GM23338 (cell line): ENCODE data around the gene EDA. TPM values are rescaled to one million over a fixed set of nuclear protein-coding genes. Genes with fewer than 3 reads are reported as not detected.

Experiments
- ATAC-seq: fragments of 200-7000 bp; cut with Tn5 transposase; 3 replicates; pipeline ENCODE4 v1.9.1; 2020
- DNase-seq: peaks from one replicate; pipeline ENCODE4 v3.0.0-alpha.2; 2015; ENCODE audit warnings: low spot score
- H2AFZ ChIP-seq: fragments of 200-600 bp; sonication (generic); 2 replicates; pipeline ENCODE4 v1.8.0; 2016; ENCODE audit warnings: antibody characterized with exemption, mild to moderate bottlenecking, moderate library complexity
- H3F3A ChIP-seq: fragments of 200-600 bp; sonication (generic); replicated peaks from 2 replicates; pipeline ENCODE4 v1.8.0; 2017; ENCODE audit warnings: antibody characterized with exemption, mixed run types, low read depth
- H3K27ac ChIP-seq: fragments of 200-600 bp; sonication (generic); 2 replicates; pipeline ENCODE4 v1.6.1; 2016; ENCODE audit warnings: low read depth
- H3K27me3 ChIP-seq: fragments of 200-600 bp; sonication (generic); 2 replicates; pipeline ENCODE4 v1.8.0; 2016; ENCODE audit warnings: mild to moderate bottlenecking, mixed run types, moderate library complexity; ENCODE audit not compliant: insufficient read depth
- H3K36me3 ChIP-seq: fragments of 200-600 bp; sonication (generic); 2 replicates; pipeline ENCODE4 v1.8.0; 2016; ENCODE audit warnings: mild to moderate bottlenecking; ENCODE audit not compliant: insufficient read depth
- H3K4me1 ChIP-seq: fragments of 200-600 bp; sonication (generic); 2 replicates; pipeline ENCODE4 v1.8.0; 2016; ENCODE audit warnings: mild to moderate bottlenecking, moderate library complexity; ENCODE audit not compliant: insufficient read depth
- H3K4me2 ChIP-seq: fragments of 200-600 bp; sonication (generic); 2 replicates; pipeline ENCODE4 v1.7.1; 2017; ENCODE audit warnings: mixed run types
- H3K4me3 ChIP-seq: fragments of 200-600 bp; sonication (generic); 2 replicates; pipeline ENCODE4 v1.6.1; 2016; ENCODE audit warnings: mixed run types
- H3K79me2 ChIP-seq: fragments of 200-600 bp; sonication (generic); replicated peaks from 2 replicates; pipeline ENCODE4 v1.8.0; 2017; ENCODE audit warnings: mild to moderate bottlenecking; ENCODE audit not compliant: insufficient read depth
- H3K9me2 ChIP-seq: fragments of 200-600 bp; sonication (generic); 2 replicates; pipeline ENCODE4 v1.8.0; 2017; ENCODE audit not compliant: insufficient read depth
- H4K20me1 ChIP-seq: fragments of 200-600 bp; sonication (generic); replicated peaks from 2 replicates; pipeline ENCODE4 v1.8.0; 2017; ENCODE audit warnings: mild to moderate bottlenecking; ENCODE audit not compliant: insufficient read depth
- H3K27ac Mint-ChIP-seq: 2 replicates; pipeline ENCODE4 v1.8.0; 2020; ENCODE audit warnings: inconsistent platforms, mild to moderate bottlenecking, moderate library complexity, mixed read lengths
- H3K27me3 Mint-ChIP-seq: 3 replicates; pipeline ENCODE4 v1.8.0; 2022; ENCODE audit warnings: low read depth, mild to moderate bottlenecking, moderate library complexity, mixed read lengths, inconsistent platforms; ENCODE audit not compliant: insufficient read depth, poor library complexity
- H3K36me3 Mint-ChIP-seq: 3 replicates; pipeline ENCODE4 v1.8.0; 2021; ENCODE audit warnings: low read depth, mild to moderate bottlenecking, inconsistent platforms, moderate library complexity, mixed read lengths
- H3K4me1 Mint-ChIP-seq: 3 replicates; pipeline ENCODE4 v1.8.0; 2020; ENCODE audit warnings: mild to moderate bottlenecking, inconsistent platforms, mixed read lengths
- H3K4me3 Mint-ChIP-seq: 3 replicates; pipeline ENCODE4 v1.8.0; 2021; ENCODE audit warnings: moderate library complexity, mild to moderate bottlenecking, inconsistent platforms, mixed read lengths
- H3K9me3 Mint-ChIP-seq: 3 replicates; pipeline ENCODE4 v1.8.0; 2020; ENCODE audit warnings: moderate library complexity, mild to moderate bottlenecking, inconsistent platforms, mixed read lengths
- CREB1 ChIP-seq: fragments of 250-450 bp; sonication (Bioruptor Pico); IDR thresholded peaks from 2 replicates; pipeline ENCODE4 v1.5.0; 2020; ENCODE audit warnings: low read depth, mild to moderate bottlenecking, moderate library complexity
- EZH2 ChIP-seq: fragments of 200-600 bp; sonication (generic); IDR thresholded peaks from one replicate; pipeline ENCODE4 v1.8.0; 2017; ENCODE audit warnings: antibody characterized with exemption, mild to moderate bottlenecking, low read depth; ENCODE audit not compliant: unreplicated experiment
- EZH2phosphoT487 ChIP-seq: fragments of 200-600 bp; sonication (generic); IDR thresholded peaks from one replicate; pipeline ENCODE4 v1.8.1; 2018; ENCODE audit warnings: antibody characterized with exemption; ENCODE audit not compliant: unreplicated experiment
- NANOG ChIP-seq: IDR thresholded peaks from 2 replicates; pipeline ENCODE4 v1.6.1; 2016; ENCODE audit warnings: antibody characterized with exemption, borderline replicate concordance
- polyA plus RNA-seq: library from polyadenylated mRNA; unstranded; fragments of >200 nt; fragmentation: Nextera tagmentation; extraction: Ambion mirVana; gene quantifications from 2 replicates; pipeline ENCODE4 v1.2.1, GENCODE V29; 2016
- total RNA-seq: library from RNA; depleted of rRNA; stranded (reverse); fragments of >200 nt; shearing (Covaris generic); gene quantifications from 2 replicates; pipeline ENCODE4 v1.2.3, GENCODE V29; 2014
- TF ChIP-seq, protein P1 (sequence below), 2 experiments: fragments of 200-600 bp in 1 of 2; sonication (generic) in 1 of 2; conservative IDR thresholded peaks; 2 replicates each; pipeline versions ENCODE4 v1.5.1 to v1.6.1; 2016 to 2017; ENCODE audit warnings: antibody characterized with exemption in 2 of 2, low read depth in 2 of 2, mild to moderate bottlenecking in 2 of 2, moderate library complexity in 1 of 2
- TF ChIP-seq, protein P2 (sequence below): IDR thresholded peaks from one replicate; pipeline ENCODE4 v1.6.1; 2018; ENCODE audit warnings: antibody characterized with exemption; ENCODE audit not compliant: unreplicated experiment
- TF ChIP-seq, protein P3 (sequence below): fragments of 250-450 bp; sonication (Bioruptor Pico); IDR thresholded peaks from 2 replicates; pipeline ENCODE4 v1.5.0; 2020; ENCODE audit warnings: mild to moderate bottlenecking, moderate library complexity
- TF ChIP-seq, protein P4 (sequence below): IDR thresholded peaks from 2 replicates; pipeline ENCODE4 v1.6.1; 2016; ENCODE audit warnings: antibody characterized with exemption

The EDA gene
- total and polyA plus RNA-seq, 2 experiments from 2014 or later: 6.6 to 19.6 TPM

DNA sequence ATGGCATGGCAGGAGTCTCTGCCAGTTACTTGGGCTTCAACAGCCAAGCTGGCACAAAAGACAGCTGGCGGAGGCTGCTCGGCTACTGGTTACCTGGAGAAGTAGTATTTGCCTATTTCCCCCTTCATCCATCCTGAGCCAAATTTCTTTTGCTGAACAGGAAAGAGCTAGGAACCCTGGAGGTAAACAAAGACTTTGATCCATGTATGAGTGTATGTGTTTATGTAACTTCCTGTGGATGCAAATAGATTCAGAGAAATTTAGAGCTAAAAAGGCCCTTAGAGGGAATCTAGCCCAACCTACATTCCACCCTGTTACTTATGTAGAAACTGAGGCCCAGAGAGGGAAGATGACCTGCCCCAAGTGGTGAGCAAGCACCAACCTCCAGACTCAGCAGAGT is 422.6 kb downstream of the EDA start (continued):
- TF ChIP-seq, protein P1, sequence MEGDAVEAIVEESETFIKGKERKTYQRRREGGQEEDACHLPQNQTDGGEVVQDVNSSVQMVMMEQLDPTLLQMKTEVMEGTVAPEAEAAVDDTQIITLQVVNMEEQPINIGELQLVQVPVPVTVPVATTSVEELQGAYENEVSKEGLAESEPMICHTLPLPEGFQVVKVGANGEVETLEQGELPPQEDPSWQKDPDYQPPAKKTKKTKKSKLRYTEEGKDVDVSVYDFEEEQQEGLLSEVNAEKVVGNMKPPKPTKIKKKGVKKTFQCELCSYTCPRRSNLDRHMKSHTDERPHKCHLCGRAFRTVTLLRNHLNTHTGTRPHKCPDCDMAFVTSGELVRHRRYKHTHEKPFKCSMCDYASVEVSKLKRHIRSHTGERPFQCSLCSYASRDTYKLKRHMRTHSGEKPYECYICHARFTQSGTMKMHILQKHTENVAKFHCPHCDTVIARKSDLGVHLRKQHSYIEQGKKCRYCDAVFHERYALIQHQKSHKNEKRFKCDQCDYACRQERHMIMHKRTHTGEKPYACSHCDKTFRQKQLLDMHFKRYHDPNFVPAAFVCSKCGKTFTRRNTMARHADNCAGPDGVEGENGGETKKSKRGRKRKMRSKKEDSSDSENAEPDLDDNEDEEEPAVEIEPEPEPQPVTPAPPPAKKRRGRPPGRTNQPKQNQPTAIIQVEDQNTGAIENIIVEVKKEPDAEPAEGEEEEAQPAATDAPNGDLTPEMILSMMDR (conservative IDR thresholded peaks at IDR 0.05; ENCODE audit: low read depth in 2 of 2): no peak
- TF ChIP-seq, protein P2, sequence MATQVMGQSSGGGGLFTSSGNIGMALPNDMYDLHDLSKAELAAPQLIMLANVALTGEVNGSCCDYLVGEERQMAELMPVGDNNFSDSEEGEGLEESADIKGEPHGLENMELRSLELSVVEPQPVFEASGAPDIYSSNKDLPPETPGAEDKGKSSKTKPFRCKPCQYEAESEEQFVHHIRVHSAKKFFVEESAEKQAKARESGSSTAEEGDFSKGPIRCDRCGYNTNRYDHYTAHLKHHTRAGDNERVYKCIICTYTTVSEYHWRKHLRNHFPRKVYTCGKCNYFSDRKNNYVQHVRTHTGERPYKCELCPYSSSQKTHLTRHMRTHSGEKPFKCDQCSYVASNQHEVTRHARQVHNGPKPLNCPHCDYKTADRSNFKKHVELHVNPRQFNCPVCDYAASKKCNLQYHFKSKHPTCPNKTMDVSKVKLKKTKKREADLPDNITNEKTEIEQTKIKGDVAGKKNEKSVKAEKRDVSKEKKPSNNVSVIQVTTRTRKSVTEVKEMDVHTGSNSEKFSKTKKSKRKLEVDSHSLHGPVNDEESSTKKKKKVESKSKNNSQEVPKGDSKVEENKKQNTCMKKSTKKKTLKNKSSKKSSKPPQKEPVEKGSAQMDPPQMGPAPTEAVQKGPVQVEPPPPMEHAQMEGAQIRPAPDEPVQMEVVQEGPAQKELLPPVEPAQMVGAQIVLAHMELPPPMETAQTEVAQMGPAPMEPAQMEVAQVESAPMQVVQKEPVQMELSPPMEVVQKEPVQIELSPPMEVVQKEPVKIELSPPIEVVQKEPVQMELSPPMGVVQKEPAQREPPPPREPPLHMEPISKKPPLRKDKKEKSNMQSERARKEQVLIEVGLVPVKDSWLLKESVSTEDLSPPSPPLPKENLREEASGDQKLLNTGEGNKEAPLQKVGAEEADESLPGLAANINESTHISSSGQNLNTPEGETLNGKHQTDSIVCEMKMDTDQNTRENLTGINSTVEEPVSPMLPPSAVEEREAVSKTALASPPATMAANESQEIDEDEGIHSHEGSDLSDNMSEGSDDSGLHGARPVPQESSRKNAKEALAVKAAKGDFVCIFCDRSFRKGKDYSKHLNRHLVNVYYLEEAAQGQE: no peak
- TF ChIP-seq NANOG: no peak

DNA sequence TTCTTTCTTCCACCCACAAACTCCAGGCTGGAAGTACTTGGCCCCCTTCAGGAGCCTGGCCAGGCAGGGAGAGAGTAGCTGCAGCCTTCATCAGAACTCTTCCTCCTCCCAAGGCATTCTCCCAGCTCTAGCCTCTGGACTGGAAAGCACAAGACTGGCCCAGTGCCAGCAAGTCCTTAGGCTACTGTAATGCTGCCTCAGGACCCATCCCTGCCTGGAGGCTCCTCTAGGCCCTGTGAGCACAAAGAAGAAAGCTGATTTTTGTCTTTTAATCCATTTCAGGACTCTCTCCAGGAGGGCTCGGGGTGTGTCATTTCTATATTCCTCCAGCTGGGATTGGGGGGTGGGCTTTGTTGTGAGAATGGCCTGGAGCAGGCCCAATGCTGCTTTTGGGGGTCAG is 423.0 kb downstream of the EDA start:
- no peak overlapping the region for H3K4me3 ChIP-seq
- no peaks in the 10 kb centered on the region for H3K36me3 Mint-ChIP-seq
- no peak for DNase-seq
- no peaks in the 10 kb centered on the region for H3F3A ChIP-seq
- H3K27ac ChIP-seq: no peak overlapping the region
- no peaks in the 10 kb centered on the region for H3K27me3 ChIP-seq
- H2AFZ ChIP-seq: no peak overlapping the region
- no peak overlapping the region for H3K27ac Mint-ChIP-seq
- H3K4me2 ChIP-seq: no peak overlapping the region
- H4K20me1 ChIP-seq: no peaks in the 10 kb centered on the region
- no peak for ATAC-seq
- no peak overlapping the region for H3K4me3 Mint-ChIP-seq
- peaks cover 4% of the 10 kb centered on the region for H3K4me1 Mint-ChIP-seq
- no peaks in the 10 kb centered on the region for H3K9me3 Mint-ChIP-seq
- no peaks in the 10 kb centered on the region for H3K4me1 ChIP-seq
- H3K79me2 ChIP-seq: no peaks in the 10 kb centered on the region
- peaks cover 4% of the 10 kb centered on the region for H3K27me3 Mint-ChIP-seq
- H3K36me3 ChIP-seq: no peaks in the 10 kb centered on the region
- no peaks in the 10 kb centered on the region for H3K9me2 ChIP-seq
- TF ChIP-seq NANOG (no peak), EZH2 (no peak), EZH2phosphoT487 (no peak), CREB1 (CRISPR knock-in tag) (no peak)
- TF ChIP-seq, protein P3, sequence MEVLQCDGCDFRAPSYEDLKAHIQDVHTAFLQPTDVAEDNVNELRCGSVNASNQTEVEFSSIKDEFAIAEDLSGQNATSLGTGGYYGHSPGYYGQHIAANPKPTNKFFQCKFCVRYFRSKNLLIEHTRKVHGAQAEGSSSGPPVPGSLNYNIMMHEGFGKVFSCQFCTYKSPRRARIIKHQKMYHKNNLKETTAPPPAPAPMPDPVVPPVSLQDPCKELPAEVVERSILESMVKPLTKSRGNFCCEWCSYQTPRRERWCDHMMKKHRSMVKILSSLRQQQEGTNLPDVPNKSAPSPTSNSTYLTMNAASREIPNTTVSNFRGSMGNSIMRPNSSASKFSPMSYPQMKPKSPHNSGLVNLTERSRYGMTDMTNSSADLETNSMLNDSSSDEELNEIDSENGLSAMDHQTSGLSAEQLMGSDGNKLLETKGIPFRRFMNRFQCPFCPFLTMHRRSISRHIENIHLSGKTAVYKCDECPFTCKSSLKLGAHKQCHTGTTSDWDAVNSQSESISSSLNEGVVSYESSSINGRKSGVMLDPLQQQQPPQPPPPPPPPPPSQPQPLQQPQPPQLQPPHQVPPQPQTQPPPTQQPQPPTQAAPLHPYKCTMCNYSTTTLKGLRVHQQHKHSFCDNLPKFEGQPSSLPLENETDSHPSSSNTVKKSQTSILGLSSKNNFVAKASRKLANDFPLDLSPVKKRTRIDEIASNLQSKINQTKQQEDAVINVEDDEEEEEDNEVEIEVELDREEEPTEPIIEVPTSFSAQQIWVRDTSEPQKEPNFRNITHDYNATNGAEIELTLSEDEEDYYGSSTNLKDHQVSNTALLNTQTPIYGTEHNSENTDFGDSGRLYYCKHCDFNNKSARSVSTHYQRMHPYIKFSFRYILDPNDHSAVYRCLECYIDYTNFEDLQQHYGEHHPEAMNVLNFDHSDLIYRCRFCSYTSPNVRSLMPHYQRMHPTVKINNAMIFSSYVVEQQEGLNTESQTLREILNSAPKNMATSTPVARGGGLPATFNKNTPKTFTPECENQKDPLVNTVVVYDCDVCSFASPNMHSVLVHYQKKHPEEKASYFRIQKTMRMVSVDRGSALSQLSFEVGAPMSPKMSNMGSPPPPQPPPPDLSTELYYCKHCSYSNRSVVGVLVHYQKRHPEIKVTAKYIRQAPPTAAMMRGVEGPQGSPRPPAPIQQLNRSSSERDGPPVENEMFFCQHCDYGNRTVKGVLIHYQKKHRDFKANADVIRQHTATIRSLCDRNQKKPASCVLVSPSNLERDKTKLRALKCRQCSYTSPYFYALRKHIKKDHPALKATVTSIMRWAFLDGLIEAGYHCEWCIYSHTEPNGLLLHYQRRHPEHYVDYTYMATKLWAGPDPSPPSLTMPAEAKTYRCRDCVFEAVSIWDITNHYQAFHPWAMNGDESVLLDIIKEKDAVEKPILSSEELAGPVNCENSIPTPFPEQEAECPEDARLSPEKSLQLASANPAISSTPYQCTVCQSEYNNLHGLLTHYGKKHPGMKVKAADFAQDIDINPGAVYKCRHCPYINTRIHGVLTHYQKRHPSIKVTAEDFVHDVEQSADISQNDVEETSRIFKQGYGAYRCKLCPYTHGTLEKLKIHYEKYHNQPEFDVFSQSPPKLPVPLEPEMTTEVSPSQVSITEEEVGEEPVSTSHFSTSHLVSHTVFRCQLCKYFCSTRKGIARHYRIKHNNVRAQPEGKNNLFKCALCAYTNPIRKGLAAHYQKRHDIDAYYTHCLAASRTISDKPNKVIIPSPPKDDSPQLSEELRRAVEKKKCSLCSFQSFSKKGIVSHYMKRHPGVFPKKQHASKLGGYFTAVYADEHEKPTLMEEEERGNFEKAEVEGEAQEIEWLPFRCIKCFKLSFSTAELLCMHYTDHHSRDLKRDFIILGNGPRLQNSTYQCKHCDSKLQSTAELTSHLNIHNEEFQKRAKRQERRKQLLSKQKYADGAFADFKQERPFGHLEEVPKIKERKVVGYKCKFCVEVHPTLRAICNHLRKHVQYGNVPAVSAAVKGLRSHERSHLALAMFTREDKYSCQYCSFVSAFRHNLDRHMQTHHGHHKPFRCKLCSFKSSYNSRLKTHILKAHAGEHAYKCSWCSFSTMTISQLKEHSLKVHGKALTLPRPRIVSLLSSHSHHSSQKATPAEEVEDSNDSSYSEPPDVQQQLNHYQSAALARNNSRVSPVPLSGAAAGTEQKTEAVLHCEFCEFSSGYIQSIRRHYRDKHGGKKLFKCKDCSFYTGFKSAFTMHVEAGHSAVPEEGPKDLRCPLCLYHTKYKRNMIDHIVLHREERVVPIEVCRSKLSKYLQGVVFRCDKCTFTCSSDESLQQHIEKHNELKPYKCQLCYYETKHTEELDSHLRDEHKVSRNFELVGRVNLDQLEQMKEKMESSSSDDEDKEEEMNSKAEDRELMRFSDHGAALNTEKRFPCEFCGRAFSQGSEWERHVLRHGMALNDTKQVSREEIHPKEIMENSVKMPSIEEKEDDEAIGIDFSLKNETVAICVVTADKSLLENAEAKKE (CRISPR knock-in tag): no peak
- TF ChIP-seq, protein P4, sequence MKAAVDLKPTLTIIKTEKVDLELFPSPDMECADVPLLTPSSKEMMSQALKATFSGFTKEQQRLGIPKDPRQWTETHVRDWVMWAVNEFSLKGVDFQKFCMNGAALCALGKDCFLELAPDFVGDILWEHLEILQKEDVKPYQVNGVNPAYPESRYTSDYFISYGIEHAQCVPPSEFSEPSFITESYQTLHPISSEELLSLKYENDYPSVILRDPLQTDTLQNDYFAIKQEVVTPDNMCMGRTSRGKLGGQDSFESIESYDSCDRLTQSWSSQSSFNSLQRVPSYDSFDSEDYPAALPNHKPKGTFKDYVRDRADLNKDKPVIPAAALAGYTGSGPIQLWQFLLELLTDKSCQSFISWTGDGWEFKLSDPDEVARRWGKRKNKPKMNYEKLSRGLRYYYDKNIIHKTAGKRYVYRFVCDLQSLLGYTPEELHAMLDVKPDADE: no peak
- TF ChIP-seq, protein P2: no peak
